HL-60 (cell line): ENCODE measurements around the gene ZNF546.
A peak's percentile ranks its signal among the peaks of the same experiment; 100 is the strongest.

ENCODE experiments used
- DNase-seq, 2 experiments: peaks; one replicate each; pipeline ENCODE4 v3.0.0-alpha.2; 2010 to 2020; ENCODE audit warnings: low read depth in 1 of 2, low spot score in 1 of 2
- H3K27ac ChIP-seq: fragments of 250-450 bp; sonication (Bioruptor Pico); replicated peaks from 2 replicates; pipeline ENCODE4 v1.5.1; 2020; ENCODE audit warnings: mild to moderate bottlenecking, moderate library complexity
- H3K27me3 ChIP-seq: fragments of 250-450 bp; sonication (Bioruptor Pico); 2 replicates; pipeline ENCODE4 v1.5.1; 2021; ENCODE audit warnings: mild to moderate bottlenecking, moderate library complexity; ENCODE audit not compliant: insufficient read depth, poor library complexity, severe bottlenecking
- H3K4me3 ChIP-seq: replicated peaks from 2 replicates; pipeline ENCODE4 v1.5.1; 2011; ENCODE audit warnings: mild to moderate bottlenecking, control low read depth, low read length; ENCODE audit not compliant: insufficient read depth
- GABPA ChIP-seq: IDR thresholded peaks from 2 replicates; pipeline ENCODE4 v1.6.1; 2012; ENCODE audit warnings: low read depth
- POLR2AphosphoS5 ChIP-seq: IDR thresholded peaks from 2 replicates; pipeline ENCODE4 v1.6.1; 2012; ENCODE audit warnings: low read depth
- SPI1 ChIP-seq: IDR thresholded peaks from 2 replicates; pipeline ENCODE4 v1.6.1; 2012; ENCODE audit warnings: low read depth, mild to moderate bottlenecking, borderline replicate concordance
- long read RNA-seq: library from polyadenylated mRNA; unstranded; transcript quantifications from one replicate; pipeline ENCODE4 v2.0.0, GENCODE V29; 2020
- TF ChIP-seq, protein P1 (sequence below): IDR thresholded peaks from 2 replicates; pipeline ENCODE4 v1.6.1; 2012; ENCODE audit warnings: low read depth; ENCODE audit not compliant: insufficient replicate concordance
- TF ChIP-seq, protein P2 (sequence below): IDR thresholded peaks from one replicate; pipeline ENCODE4 v1.5.1; 2011; ENCODE audit warnings: low read length, control low read depth, inconsistent platforms; ENCODE audit not compliant: insufficient read depth

Gene ZNF546
- long read RNA-seq, partial matches to known transcripts = 0 of 6 reads
- long read RNA-seq, other reads (novel, unspliced or antisense) = 2 of 6 reads

DNA sequence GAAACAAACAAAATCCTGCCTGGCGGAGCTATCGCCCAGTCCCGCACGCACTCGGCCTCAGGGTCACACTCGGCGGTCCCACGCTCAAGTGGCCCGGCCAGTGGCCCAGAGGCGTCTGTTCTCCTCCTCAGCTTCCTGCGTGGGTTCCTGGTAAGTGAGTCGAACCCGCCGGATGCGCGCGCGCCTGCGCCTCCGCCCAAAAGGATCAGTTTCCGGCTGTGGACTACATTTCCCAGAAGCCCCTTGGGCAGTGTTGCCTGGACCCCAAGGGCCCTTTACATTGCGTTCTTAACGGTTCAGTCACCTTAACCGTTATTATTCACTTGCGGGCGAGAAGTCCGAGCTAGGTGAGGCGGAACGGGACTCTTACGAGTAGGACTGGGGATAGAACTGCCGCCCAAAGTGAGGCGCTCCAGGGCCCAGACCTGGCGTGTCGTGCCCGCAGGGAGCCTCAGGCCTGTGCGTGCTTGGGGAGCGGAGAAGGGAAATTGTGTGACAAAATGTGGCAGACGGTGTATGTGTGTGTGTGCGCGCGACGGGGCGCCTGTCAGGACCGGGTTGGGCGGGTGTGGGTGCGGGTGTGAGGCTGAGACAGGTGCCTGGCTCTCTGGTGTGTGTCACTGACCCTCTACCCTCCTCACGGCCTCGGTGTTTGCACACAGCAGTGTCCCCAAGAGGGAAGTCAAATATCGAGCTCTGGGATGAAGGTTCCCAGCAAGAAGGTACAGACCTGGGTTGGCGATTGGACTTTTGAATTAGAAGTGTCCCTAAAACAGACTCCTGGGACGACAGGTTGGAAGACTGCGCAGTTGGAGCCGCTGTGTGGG lies at the start of gene ZNF546:
TSS of gene ZNF546 (plus strand) at position 250 of the 827 bp plus-strand sequence. CDS start 1,267 bp downstream, outside the sequence.
- peak within 1 kb of the TSS; percentile 85 for H3K4me3 ChIP-seq
- H3K27ac ChIP-seq = peak within 1 kb of the TSS; percentile 89
- peak; percentile 84 to 94 for DNase-seq
- H3K27me3 ChIP-seq = no peaks in the 10 kb centered on the region
- TF ChIP-seq, protein P1, sequence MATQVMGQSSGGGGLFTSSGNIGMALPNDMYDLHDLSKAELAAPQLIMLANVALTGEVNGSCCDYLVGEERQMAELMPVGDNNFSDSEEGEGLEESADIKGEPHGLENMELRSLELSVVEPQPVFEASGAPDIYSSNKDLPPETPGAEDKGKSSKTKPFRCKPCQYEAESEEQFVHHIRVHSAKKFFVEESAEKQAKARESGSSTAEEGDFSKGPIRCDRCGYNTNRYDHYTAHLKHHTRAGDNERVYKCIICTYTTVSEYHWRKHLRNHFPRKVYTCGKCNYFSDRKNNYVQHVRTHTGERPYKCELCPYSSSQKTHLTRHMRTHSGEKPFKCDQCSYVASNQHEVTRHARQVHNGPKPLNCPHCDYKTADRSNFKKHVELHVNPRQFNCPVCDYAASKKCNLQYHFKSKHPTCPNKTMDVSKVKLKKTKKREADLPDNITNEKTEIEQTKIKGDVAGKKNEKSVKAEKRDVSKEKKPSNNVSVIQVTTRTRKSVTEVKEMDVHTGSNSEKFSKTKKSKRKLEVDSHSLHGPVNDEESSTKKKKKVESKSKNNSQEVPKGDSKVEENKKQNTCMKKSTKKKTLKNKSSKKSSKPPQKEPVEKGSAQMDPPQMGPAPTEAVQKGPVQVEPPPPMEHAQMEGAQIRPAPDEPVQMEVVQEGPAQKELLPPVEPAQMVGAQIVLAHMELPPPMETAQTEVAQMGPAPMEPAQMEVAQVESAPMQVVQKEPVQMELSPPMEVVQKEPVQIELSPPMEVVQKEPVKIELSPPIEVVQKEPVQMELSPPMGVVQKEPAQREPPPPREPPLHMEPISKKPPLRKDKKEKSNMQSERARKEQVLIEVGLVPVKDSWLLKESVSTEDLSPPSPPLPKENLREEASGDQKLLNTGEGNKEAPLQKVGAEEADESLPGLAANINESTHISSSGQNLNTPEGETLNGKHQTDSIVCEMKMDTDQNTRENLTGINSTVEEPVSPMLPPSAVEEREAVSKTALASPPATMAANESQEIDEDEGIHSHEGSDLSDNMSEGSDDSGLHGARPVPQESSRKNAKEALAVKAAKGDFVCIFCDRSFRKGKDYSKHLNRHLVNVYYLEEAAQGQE = no peak
- TF ChIP-seq, protein P2, sequence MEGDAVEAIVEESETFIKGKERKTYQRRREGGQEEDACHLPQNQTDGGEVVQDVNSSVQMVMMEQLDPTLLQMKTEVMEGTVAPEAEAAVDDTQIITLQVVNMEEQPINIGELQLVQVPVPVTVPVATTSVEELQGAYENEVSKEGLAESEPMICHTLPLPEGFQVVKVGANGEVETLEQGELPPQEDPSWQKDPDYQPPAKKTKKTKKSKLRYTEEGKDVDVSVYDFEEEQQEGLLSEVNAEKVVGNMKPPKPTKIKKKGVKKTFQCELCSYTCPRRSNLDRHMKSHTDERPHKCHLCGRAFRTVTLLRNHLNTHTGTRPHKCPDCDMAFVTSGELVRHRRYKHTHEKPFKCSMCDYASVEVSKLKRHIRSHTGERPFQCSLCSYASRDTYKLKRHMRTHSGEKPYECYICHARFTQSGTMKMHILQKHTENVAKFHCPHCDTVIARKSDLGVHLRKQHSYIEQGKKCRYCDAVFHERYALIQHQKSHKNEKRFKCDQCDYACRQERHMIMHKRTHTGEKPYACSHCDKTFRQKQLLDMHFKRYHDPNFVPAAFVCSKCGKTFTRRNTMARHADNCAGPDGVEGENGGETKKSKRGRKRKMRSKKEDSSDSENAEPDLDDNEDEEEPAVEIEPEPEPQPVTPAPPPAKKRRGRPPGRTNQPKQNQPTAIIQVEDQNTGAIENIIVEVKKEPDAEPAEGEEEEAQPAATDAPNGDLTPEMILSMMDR = no peak
- peak; percentile 81 for TF ChIP-seq POLR2AphosphoS5
- TF ChIP-seq GABPA = peak; percentile 79
- peak; percentile 7; the same call in 1 of the 2 replicates for TF ChIP-seq SPI1

DNA sequence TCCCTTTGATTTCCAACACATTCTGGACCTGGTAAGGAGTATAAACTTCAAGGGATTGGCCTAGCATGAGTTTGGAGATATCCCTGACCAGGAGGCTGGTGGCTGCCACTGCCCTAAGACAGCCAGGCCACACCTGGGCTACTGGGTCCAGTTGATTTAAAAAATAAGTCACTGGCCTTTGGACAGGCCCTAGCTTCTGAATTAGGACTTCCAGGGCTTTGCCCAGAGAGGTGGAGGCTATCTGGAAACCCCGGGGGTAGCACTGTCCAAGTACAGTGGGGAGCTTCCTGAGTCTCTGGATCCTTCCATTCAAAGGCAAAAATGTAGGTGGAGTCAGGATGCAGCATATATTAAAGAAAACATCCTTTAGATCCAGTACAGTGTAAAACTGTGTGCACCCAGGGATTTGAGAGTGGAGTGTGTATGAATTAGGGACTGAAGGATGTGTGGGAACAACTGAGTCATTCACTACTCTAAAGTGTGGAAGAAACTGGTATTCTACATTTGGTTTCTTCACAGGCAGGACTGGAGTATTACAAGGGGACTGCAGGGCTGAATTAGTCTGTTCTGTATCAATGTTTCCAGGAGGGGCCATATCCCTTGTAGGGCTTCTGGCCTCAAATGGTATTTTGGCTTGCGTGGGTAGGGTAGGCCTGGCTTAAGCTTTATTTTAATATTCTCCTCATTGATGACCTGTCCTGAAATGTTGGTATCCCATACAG lies 47.7 kb upstream of the ZNF546 start:
- no peak for DNase-seq
- H3K27ac ChIP-seq = no peak overlapping the region

More for the DNA sequence above, 47.7 kb upstream of the ZNF546 start:
- no peak overlapping the region for H3K4me3 ChIP-seq
- H3K27me3 ChIP-seq = no peaks in the 10 kb centered on the region
- TF ChIP-seq, protein P2 = no peak
- TF ChIP-seq POLR2AphosphoS5 = no peak
- TF ChIP-seq, protein P1 = no peak
- no peak for TF ChIP-seq GABPA
- no peak for TF ChIP-seq SPI1
